GM23338 (cell line): ENCODE results near the gene TOPAZ1. TPM values are rescaled to one million over a fixed set of nuclear protein-coding genes. Genes with fewer than 3 reads are reported as not detected.

Experiments used
- ATAC-seq: fragments of 200-7000 bp; cut with Tn5 transposase; 3 replicates; pipeline ENCODE4 v1.9.1; 2020
- DNase-seq: peaks from one replicate; pipeline ENCODE4 v3.0.0-alpha.2; 2015; ENCODE audit warnings: low spot score
- H2AFZ ChIP-seq: fragments of 200-600 bp; sonication (generic); 2 replicates; pipeline ENCODE4 v1.8.0; 2016; ENCODE audit warnings: antibody characterized with exemption, mild to moderate bottlenecking, moderate library complexity
- H3F3A ChIP-seq: fragments of 200-600 bp; sonication (generic); replicated peaks from 2 replicates; pipeline ENCODE4 v1.8.0; 2017; ENCODE audit warnings: antibody characterized with exemption, mixed run types, low read depth
- H3K27ac ChIP-seq: fragments of 200-600 bp; sonication (generic); 2 replicates; pipeline ENCODE4 v1.6.1; 2016; ENCODE audit warnings: low read depth
- H3K27me3 ChIP-seq: fragments of 200-600 bp; sonication (generic); 2 replicates; pipeline ENCODE4 v1.8.0; 2016; ENCODE audit warnings: mild to moderate bottlenecking, mixed run types, moderate library complexity; ENCODE audit not compliant: insufficient read depth
- H3K36me3 ChIP-seq: fragments of 200-600 bp; sonication (generic); 2 replicates; pipeline ENCODE4 v1.8.0; 2016; ENCODE audit warnings: mild to moderate bottlenecking; ENCODE audit not compliant: insufficient read depth
- H3K4me1 ChIP-seq: fragments of 200-600 bp; sonication (generic); 2 replicates; pipeline ENCODE4 v1.8.0; 2016; ENCODE audit warnings: mild to moderate bottlenecking, moderate library complexity; ENCODE audit not compliant: insufficient read depth
- H3K4me2 ChIP-seq: fragments of 200-600 bp; sonication (generic); 2 replicates; pipeline ENCODE4 v1.7.1; 2017; ENCODE audit warnings: mixed run types
- H3K4me3 ChIP-seq: fragments of 200-600 bp; sonication (generic); 2 replicates; pipeline ENCODE4 v1.6.1; 2016; ENCODE audit warnings: mixed run types
- H3K79me2 ChIP-seq: fragments of 200-600 bp; sonication (generic); replicated peaks from 2 replicates; pipeline ENCODE4 v1.8.0; 2017; ENCODE audit warnings: mild to moderate bottlenecking; ENCODE audit not compliant: insufficient read depth
- H3K9me2 ChIP-seq: fragments of 200-600 bp; sonication (generic); 2 replicates; pipeline ENCODE4 v1.8.0; 2017; ENCODE audit not compliant: insufficient read depth
- H4K20me1 ChIP-seq: fragments of 200-600 bp; sonication (generic); replicated peaks from 2 replicates; pipeline ENCODE4 v1.8.0; 2017; ENCODE audit warnings: mild to moderate bottlenecking; ENCODE audit not compliant: insufficient read depth
- H3K27ac Mint-ChIP-seq: 2 replicates; pipeline ENCODE4 v1.8.0; 2020; ENCODE audit warnings: inconsistent platforms, mild to moderate bottlenecking, moderate library complexity, mixed read lengths
- H3K27me3 Mint-ChIP-seq: 3 replicates; pipeline ENCODE4 v1.8.0; 2022; ENCODE audit warnings: low read depth, mild to moderate bottlenecking, moderate library complexity, mixed read lengths, inconsistent platforms; ENCODE audit not compliant: insufficient read depth, poor library complexity
- H3K36me3 Mint-ChIP-seq: 3 replicates; pipeline ENCODE4 v1.8.0; 2021; ENCODE audit warnings: low read depth, mild to moderate bottlenecking, inconsistent platforms, moderate library complexity, mixed read lengths
- H3K4me1 Mint-ChIP-seq: 3 replicates; pipeline ENCODE4 v1.8.0; 2020; ENCODE audit warnings: mild to moderate bottlenecking, inconsistent platforms, mixed read lengths
- H3K4me3 Mint-ChIP-seq: 3 replicates; pipeline ENCODE4 v1.8.0; 2021; ENCODE audit warnings: moderate library complexity, mild to moderate bottlenecking, inconsistent platforms, mixed read lengths
- H3K9me3 Mint-ChIP-seq: 3 replicates; pipeline ENCODE4 v1.8.0; 2020; ENCODE audit warnings: moderate library complexity, mild to moderate bottlenecking, inconsistent platforms, mixed read lengths
- CTCF ChIP-seq, 2 experiments: fragments of 200-600 bp in 1 of 2; sonication (generic) in 1 of 2; conservative IDR thresholded peaks; 2 replicates each; pipeline versions ENCODE4 v1.5.1 to v1.6.1; 2016 to 2017; ENCODE audit warnings: antibody characterized with exemption in 2 of 2, low read depth in 2 of 2, mild to moderate bottlenecking in 2 of 2, moderate library complexity in 1 of 2
- EZH2 ChIP-seq: fragments of 200-600 bp; sonication (generic); IDR thresholded peaks from one replicate; pipeline ENCODE4 v1.8.0; 2017; ENCODE audit warnings: antibody characterized with exemption, mild to moderate bottlenecking, low read depth; ENCODE audit not compliant: unreplicated experiment
- EZH2phosphoT487 ChIP-seq: fragments of 200-600 bp; sonication (generic); IDR thresholded peaks from one replicate; pipeline ENCODE4 v1.8.1; 2018; ENCODE audit warnings: antibody characterized with exemption; ENCODE audit not compliant: unreplicated experiment
- NANOG ChIP-seq: IDR thresholded peaks from 2 replicates; pipeline ENCODE4 v1.6.1; 2016; ENCODE audit warnings: antibody characterized with exemption, borderline replicate concordance
- polyA plus RNA-seq: library from polyadenylated mRNA; unstranded; fragments of >200 nt; fragmentation: Nextera tagmentation; extraction: Ambion mirVana; gene quantifications from 2 replicates; pipeline ENCODE4 v1.2.1, GENCODE V29; 2016
- total RNA-seq: library from RNA; depleted of rRNA; stranded (reverse); fragments of >200 nt; shearing (Covaris generic); gene quantifications from 2 replicates; pipeline ENCODE4 v1.2.3, GENCODE V29; 2014
- TF ChIP-seq, protein P1 (sequence below): fragments of 250-450 bp; sonication (Bioruptor Pico); IDR thresholded peaks from 2 replicates; pipeline ENCODE4 v1.5.0; 2020; ENCODE audit warnings: mild to moderate bottlenecking, moderate library complexity
- TF ChIP-seq, protein P2 (sequence below): IDR thresholded peaks from one replicate; pipeline ENCODE4 v1.6.1; 2018; ENCODE audit warnings: antibody characterized with exemption; ENCODE audit not compliant: unreplicated experiment

The TOPAZ1 gene
- total and polyA plus RNA-seq, 2 experiments from 2014 or later, result not detected

- TF ChIP-seq, protein P1, sequence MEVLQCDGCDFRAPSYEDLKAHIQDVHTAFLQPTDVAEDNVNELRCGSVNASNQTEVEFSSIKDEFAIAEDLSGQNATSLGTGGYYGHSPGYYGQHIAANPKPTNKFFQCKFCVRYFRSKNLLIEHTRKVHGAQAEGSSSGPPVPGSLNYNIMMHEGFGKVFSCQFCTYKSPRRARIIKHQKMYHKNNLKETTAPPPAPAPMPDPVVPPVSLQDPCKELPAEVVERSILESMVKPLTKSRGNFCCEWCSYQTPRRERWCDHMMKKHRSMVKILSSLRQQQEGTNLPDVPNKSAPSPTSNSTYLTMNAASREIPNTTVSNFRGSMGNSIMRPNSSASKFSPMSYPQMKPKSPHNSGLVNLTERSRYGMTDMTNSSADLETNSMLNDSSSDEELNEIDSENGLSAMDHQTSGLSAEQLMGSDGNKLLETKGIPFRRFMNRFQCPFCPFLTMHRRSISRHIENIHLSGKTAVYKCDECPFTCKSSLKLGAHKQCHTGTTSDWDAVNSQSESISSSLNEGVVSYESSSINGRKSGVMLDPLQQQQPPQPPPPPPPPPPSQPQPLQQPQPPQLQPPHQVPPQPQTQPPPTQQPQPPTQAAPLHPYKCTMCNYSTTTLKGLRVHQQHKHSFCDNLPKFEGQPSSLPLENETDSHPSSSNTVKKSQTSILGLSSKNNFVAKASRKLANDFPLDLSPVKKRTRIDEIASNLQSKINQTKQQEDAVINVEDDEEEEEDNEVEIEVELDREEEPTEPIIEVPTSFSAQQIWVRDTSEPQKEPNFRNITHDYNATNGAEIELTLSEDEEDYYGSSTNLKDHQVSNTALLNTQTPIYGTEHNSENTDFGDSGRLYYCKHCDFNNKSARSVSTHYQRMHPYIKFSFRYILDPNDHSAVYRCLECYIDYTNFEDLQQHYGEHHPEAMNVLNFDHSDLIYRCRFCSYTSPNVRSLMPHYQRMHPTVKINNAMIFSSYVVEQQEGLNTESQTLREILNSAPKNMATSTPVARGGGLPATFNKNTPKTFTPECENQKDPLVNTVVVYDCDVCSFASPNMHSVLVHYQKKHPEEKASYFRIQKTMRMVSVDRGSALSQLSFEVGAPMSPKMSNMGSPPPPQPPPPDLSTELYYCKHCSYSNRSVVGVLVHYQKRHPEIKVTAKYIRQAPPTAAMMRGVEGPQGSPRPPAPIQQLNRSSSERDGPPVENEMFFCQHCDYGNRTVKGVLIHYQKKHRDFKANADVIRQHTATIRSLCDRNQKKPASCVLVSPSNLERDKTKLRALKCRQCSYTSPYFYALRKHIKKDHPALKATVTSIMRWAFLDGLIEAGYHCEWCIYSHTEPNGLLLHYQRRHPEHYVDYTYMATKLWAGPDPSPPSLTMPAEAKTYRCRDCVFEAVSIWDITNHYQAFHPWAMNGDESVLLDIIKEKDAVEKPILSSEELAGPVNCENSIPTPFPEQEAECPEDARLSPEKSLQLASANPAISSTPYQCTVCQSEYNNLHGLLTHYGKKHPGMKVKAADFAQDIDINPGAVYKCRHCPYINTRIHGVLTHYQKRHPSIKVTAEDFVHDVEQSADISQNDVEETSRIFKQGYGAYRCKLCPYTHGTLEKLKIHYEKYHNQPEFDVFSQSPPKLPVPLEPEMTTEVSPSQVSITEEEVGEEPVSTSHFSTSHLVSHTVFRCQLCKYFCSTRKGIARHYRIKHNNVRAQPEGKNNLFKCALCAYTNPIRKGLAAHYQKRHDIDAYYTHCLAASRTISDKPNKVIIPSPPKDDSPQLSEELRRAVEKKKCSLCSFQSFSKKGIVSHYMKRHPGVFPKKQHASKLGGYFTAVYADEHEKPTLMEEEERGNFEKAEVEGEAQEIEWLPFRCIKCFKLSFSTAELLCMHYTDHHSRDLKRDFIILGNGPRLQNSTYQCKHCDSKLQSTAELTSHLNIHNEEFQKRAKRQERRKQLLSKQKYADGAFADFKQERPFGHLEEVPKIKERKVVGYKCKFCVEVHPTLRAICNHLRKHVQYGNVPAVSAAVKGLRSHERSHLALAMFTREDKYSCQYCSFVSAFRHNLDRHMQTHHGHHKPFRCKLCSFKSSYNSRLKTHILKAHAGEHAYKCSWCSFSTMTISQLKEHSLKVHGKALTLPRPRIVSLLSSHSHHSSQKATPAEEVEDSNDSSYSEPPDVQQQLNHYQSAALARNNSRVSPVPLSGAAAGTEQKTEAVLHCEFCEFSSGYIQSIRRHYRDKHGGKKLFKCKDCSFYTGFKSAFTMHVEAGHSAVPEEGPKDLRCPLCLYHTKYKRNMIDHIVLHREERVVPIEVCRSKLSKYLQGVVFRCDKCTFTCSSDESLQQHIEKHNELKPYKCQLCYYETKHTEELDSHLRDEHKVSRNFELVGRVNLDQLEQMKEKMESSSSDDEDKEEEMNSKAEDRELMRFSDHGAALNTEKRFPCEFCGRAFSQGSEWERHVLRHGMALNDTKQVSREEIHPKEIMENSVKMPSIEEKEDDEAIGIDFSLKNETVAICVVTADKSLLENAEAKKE (CRISPR knock-in tag), result no peak
- TF ChIP-seq NANOG (no peak), EZH2phosphoT487 (no peak), CTCF (conservative IDR thresholded peaks at IDR 0.05; ENCODE audit: low read depth in 2 of 2) (no peak)
Measured at GRCh38 chr3:44326515-44326914, 84.8 kb downstream of the TOPAZ1 start (continued).

DNA sequence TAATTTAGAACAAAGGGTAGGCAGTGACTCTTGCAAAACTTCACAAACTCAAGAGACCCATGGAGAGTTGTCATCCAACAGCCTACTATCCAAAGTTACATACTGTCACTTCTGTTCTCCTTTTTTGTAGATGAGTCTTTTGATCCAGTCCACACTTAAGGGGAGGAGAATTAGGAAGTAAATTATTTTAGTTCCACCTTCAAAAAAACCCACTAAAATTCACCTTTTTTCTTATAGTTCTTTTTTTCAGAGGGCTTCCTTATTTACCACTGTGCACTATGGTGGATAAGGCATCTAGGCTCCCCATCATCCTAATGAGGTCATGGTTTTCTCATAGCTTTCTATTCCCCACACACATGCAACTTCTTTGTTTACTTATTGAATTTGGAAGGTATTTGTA lies 88.3 kb downstream of the TOPAZ1 start:
- Histone ChIP-seq H3K79me2 (no peaks in the 10 kb centered on the region), H3K36me3 (no peaks in the 10 kb centered on the region), H2AFZ (no peak overlapping the region), H3K27ac (no peak overlapping the region), H3K4me1 (no peaks in the 10 kb centered on the region), H3K4me3 (no peak overlapping the region), H4K20me1 (no peaks in the 10 kb centered on the region), H3K9me2 (no peaks in the 10 kb centered on the region), H3K4me2 (no peak overlapping the region), H3F3A (no peaks in the 10 kb centered on the region), H3K27me3 (no peaks in the 10 kb centered on the region)
- no peak for ATAC-seq
- Mint-ChIP-seq H3K9me3 (no peaks in the 10 kb centered on the region), H3K36me3 (no peaks in the 10 kb centered on the region), H3K27ac (no peak overlapping the region), H3K4me1 (peaks cover 4% of the 10 kb centered on the region; the same call in 2 of the 3 replicates), H3K4me3 (no peak overlapping the region), H3K27me3 (no peaks in the 10 kb centered on the region)
- TF ChIP-seq EZH2 (no peak), CTCF (conservative IDR thresholded peaks at IDR 0.05; ENCODE audit: low read depth in 2 of 2) (no peak)
- TF ChIP-seq, protein P2, sequence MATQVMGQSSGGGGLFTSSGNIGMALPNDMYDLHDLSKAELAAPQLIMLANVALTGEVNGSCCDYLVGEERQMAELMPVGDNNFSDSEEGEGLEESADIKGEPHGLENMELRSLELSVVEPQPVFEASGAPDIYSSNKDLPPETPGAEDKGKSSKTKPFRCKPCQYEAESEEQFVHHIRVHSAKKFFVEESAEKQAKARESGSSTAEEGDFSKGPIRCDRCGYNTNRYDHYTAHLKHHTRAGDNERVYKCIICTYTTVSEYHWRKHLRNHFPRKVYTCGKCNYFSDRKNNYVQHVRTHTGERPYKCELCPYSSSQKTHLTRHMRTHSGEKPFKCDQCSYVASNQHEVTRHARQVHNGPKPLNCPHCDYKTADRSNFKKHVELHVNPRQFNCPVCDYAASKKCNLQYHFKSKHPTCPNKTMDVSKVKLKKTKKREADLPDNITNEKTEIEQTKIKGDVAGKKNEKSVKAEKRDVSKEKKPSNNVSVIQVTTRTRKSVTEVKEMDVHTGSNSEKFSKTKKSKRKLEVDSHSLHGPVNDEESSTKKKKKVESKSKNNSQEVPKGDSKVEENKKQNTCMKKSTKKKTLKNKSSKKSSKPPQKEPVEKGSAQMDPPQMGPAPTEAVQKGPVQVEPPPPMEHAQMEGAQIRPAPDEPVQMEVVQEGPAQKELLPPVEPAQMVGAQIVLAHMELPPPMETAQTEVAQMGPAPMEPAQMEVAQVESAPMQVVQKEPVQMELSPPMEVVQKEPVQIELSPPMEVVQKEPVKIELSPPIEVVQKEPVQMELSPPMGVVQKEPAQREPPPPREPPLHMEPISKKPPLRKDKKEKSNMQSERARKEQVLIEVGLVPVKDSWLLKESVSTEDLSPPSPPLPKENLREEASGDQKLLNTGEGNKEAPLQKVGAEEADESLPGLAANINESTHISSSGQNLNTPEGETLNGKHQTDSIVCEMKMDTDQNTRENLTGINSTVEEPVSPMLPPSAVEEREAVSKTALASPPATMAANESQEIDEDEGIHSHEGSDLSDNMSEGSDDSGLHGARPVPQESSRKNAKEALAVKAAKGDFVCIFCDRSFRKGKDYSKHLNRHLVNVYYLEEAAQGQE, result no peak
- no peak for DNase-seq
